ENCODE data around the gene LRP5. TPM values are rescaled to one million over a fixed set of nuclear protein-coding genes. Genes with fewer than 3 reads are reported as not detected.

The LRP5 gene
- polyA plus RNA-seq, 3 donors, result 0.23 to 0.29 TPM; not detected in 1

DNA sequence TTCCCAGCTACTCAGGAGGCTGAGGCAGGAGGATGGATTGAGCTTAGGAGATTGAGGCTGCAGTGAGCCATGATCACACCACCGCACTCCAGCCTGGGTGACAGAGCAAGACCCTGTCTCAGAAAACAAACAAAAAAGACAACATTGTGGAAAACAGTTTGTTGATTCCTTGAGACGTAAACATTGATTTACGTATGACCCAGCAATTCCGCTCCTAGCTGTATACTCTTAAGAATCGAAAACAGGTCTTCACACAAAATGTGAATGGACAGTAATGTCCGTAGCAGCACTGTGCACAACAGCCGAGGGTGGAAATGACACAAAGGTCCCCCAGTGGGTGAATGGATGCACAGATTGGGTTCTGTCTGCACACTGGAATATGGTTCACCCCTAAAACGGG lies 49.3 kb downstream of the LRP5 start:
- no peaks in the 10 kb centered on the region for H3K4me1 ChIP-seq (ENCODE audit: control insufficient read depth in 1 of 2, insufficient read depth in 2 of 2, low read length in 2 of 2)
- H2AFZ ChIP-seq (ENCODE audit: insufficient read depth, low read depth, low read length, poor library complexity, severe bottlenecking), result no peak overlapping the region
- Mint-ChIP-seq H3K4me3 (no peak overlapping the region), H3K27me3 (ENCODE audit: low read depth in 3 of 3) (no peaks in the 10 kb centered on the region), H3K4me1 (peaks cover 8% of the 10 kb centered on the region), H3K36me3 (no peaks in the 10 kb centered on the region), H3K27ac (no peak overlapping the region), H3K9me3 (peaks cover 0 to 9% (median 0%) of the 10 kb centered on the region in 7 donors)
- H3K27me3 ChIP-seq (ENCODE audit: control insufficient read depth in 2 of 2, insufficient read depth in 2 of 2, low read length in 2 of 2), result no peaks in the 10 kb centered on the region
- no peaks in the 10 kb centered on the region for H3K79me2 ChIP-seq (ENCODE audit: insufficient read depth, low read length)
- intact Hi-C loops (cut with micrococcal nuclease), result no loop called here
- no peaks in the 10 kb centered on the region for H4K20me1 ChIP-seq (ENCODE audit: insufficient read depth, low read length)
- no peak overlapping the region for H3K4me2 ChIP-seq (replicated peaks; ENCODE audit: extremely low read depth, low read length, poor library complexity, severe bottlenecking)
- H3K27ac ChIP-seq (ENCODE audit: low read depth in 1 of 2, low read length in 2 of 2), result no peak overlapping the region
- no peak overlapping the region for H3K9ac ChIP-seq (ENCODE audit: insufficient read depth, low read length, poor library complexity, severe bottlenecking)
- no peak for DNase-seq
- WGBS (ENCODE audit: insufficient coverage), result 96% methylated on average over 8 of the region's 8 CpGs
- TF ChIP-seq, protein P1, sequence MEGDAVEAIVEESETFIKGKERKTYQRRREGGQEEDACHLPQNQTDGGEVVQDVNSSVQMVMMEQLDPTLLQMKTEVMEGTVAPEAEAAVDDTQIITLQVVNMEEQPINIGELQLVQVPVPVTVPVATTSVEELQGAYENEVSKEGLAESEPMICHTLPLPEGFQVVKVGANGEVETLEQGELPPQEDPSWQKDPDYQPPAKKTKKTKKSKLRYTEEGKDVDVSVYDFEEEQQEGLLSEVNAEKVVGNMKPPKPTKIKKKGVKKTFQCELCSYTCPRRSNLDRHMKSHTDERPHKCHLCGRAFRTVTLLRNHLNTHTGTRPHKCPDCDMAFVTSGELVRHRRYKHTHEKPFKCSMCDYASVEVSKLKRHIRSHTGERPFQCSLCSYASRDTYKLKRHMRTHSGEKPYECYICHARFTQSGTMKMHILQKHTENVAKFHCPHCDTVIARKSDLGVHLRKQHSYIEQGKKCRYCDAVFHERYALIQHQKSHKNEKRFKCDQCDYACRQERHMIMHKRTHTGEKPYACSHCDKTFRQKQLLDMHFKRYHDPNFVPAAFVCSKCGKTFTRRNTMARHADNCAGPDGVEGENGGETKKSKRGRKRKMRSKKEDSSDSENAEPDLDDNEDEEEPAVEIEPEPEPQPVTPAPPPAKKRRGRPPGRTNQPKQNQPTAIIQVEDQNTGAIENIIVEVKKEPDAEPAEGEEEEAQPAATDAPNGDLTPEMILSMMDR (IDR thresholded peaks at IDR 0.05), result no peak
- H3K9me3 ChIP-seq (replicated peaks in 1 of 2; ENCODE audit: control insufficient read depth in 1 of 2, insufficient read depth in 1 of 2, low read length in 2 of 2), result peaks cover 0 to 6% of the 10 kb centered on the region in 2 donors
- no peak overlapping the region for H3K4me3 ChIP-seq (replicated peaks in 1 of 3; ENCODE audit: low read depth in 2 of 3, low read length in 3 of 3)
- no peaks in the 10 kb centered on the region for H3K36me3 ChIP-seq (replicated peaks in 1 of 2; ENCODE audit: control insufficient read depth in 1 of 2, insufficient read depth in 2 of 2, low read length in 2 of 2)

DNA sequence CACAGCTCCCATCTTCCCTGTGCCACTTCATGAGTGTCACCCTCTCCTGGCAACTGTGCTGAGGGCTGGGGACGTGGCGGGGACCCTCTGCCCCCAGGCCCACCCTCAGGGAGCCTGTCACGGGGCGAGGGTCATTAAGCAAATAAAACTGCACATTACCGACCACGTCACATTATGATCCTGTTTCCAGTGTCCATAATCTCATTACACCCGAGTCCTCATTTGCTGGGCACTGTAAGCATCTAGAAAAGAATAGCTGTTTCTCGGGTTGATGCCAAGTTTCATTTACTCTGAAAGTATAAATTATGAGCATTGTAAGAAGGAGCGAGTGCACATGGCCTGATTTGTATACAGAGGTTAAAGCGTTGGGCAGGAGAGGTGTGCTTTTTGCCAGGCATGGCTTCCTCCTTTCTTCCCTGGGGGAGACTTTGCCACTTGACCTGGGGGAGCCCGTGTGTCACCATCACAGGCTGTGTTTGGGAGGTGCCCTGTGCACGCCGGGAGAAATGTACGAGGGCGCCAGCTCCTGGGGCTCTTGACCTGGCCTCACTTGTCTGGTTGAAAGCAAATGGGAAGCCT lies 50.5 kb downstream of the LRP5 start:
- H3K4me3 Mint-ChIP-seq, result no peak overlapping the region
- Histone ChIP-seq H3K9ac (ENCODE audit: insufficient read depth, low read length, poor library complexity, severe bottlenecking) (no peak overlapping the region), H3K79me2 (ENCODE audit: insufficient read depth, low read length) (no peaks in the 10 kb centered on the region), H3K36me3 (replicated peaks in 1 of 2; ENCODE audit: control insufficient read depth in 1 of 2, insufficient read depth in 2 of 2, low read length in 2 of 2) (no peaks in the 10 kb centered on the region), H3K27ac (ENCODE audit: low read depth in 1 of 2, low read length in 2 of 2) (no peak overlapping the region), H2AFZ (ENCODE audit: insufficient read depth, low read depth, low read length, poor library complexity, severe bottlenecking) (no peak overlapping the region), H4K20me1 (ENCODE audit: insufficient read depth, low read length) (no peaks in the 10 kb centered on the region), H3K4me1 (ENCODE audit: control insufficient read depth in 1 of 2, insufficient read depth in 2 of 2, low read length in 2 of 2) (no peaks in the 10 kb centered on the region), H3K27me3 (ENCODE audit: control insufficient read depth in 2 of 2, insufficient read depth in 2 of 2, low read length in 2 of 2) (no peaks in the 10 kb centered on the region), H3K9me3 (replicated peaks in 1 of 2; ENCODE audit: control insufficient read depth in 1 of 2, insufficient read depth in 1 of 2, low read length in 2 of 2) (peaks cover 0 to 6% of the 10 kb centered on the region in 2 donors), H3K4me2 (replicated peaks; ENCODE audit: extremely low read depth, low read length, poor library complexity, severe bottlenecking) (no peak overlapping the region), H3K4me3 (replicated peaks in 1 of 3; ENCODE audit: low read depth in 2 of 3, low read length in 3 of 3) (no peak overlapping the region)
- no peaks in the 10 kb centered on the region for H3K36me3 Mint-ChIP-seq
- 95% methylated on average over 11 of the region's 15 CpGs for WGBS (ENCODE audit: insufficient coverage)
- intact Hi-C loops (cut with micrococcal nuclease), result no loop called here
- peaks cover 8% of the 10 kb centered on the region for H3K4me1 Mint-ChIP-seq
- no peak for DNase-seq
- no peak overlapping the region for H3K27ac Mint-ChIP-seq
- H3K27me3 Mint-ChIP-seq (ENCODE audit: low read depth in 3 of 3), result no peaks in the 10 kb centered on the region
- H3K9me3 Mint-ChIP-seq, result peaks cover 0 to 9% (median 0%) of the 10 kb centered on the region in 7 donors
- TF ChIP-seq, protein P1 (IDR thresholded peaks at IDR 0.05), result no peak

Data from CD14-positive monocyte (primary cell).